Osteoblast (primary cell): ENCODE measurements around the gene SHE. TPM values are rescaled to one million over a fixed set of nuclear protein-coding genes. Genes with fewer than 3 reads are reported as not detected.
"Not testable (repeated sequence)": the region's sequence is repeated elsewhere in the genome, so short reads cannot be mapped to it uniquely, and the experiment has no call there.

Source experiments
- DNase-seq: peaks from one replicate; pipeline ENCODE4 v3.0.0; 2011; ENCODE audit warnings: low spot score, mixed read lengths; ENCODE audit not compliant: insufficient read length; ENCODE audit errors: missing footprints
- H2AFZ ChIP-seq: 2 replicates; pipeline ENCODE4 v1.6.0; 2011; ENCODE audit warnings: mild to moderate bottlenecking, low read length
- H3K27ac ChIP-seq: 2 replicates; pipeline ENCODE4 v1.5.1; 2011; ENCODE audit warnings: mild to moderate bottlenecking, low read depth, low read length, moderate library complexity
- H3K27me3 ChIP-seq: 2 replicates; pipeline ENCODE4 v1.6.0; 2012; ENCODE audit warnings: mild to moderate bottlenecking, control low read depth, inconsistent platforms, low read length, moderate library complexity; ENCODE audit not compliant: insufficient read depth
- H3K36me3 ChIP-seq: 2 replicates; pipeline ENCODE4 v1.5.1; 2011; ENCODE audit warnings: mild to moderate bottlenecking, low read length, control low read depth, moderate library complexity; ENCODE audit not compliant: insufficient read depth
- H3K4me1 ChIP-seq: 2 replicates; pipeline ENCODE4 v1.5.1; 2011; ENCODE audit warnings: mild to moderate bottlenecking, low read length, control low read depth, moderate library complexity; ENCODE audit not compliant: insufficient read depth
- H3K4me2 ChIP-seq: 2 replicates; pipeline ENCODE4 v1.6.0; 2011; ENCODE audit warnings: mild to moderate bottlenecking, low read length; ENCODE audit not compliant: insufficient read depth
- H3K4me3 ChIP-seq: fragments of 200-600 bp; sonication (generic); 3 replicates; pipeline ENCODE4 v1.5.1; 2012; ENCODE audit warnings: mild to moderate bottlenecking, low read length, inconsistent platforms; ENCODE audit not compliant: insufficient read depth
- H3K79me2 ChIP-seq: 2 replicates; pipeline ENCODE4 v1.6.0; 2012; ENCODE audit warnings: mild to moderate bottlenecking, low read length, control low read depth, inconsistent platforms; ENCODE audit not compliant: insufficient read depth
- H3K9me3 ChIP-seq: 2 replicates; pipeline ENCODE4 v1.5.1; 2011; ENCODE audit warnings: low read depth, low read length, control low read depth
- H4K20me1 ChIP-seq: 2 replicates; pipeline ENCODE4 v1.6.0; 2012; ENCODE audit warnings: mild to moderate bottlenecking, low read length, control low read depth; ENCODE audit not compliant: insufficient read depth
- CTCF ChIP-seq: IDR thresholded peaks from 2 replicates; pipeline ENCODE4 v1.5.1; 2011; ENCODE audit warnings: mild to moderate bottlenecking, low read depth, low read length, moderate library complexity; ENCODE audit errors: extremely low read depth
- total RNA-seq: library from RNA; depleted of rRNA; stranded (reverse); fragments of >200 nt; gene quantifications from 2 replicates; pipeline ENCODE4 v1.2.3, GENCODE V29; 2012

The SHE gene
- total RNA-seq, 1 donor, result not detected

DNA sequence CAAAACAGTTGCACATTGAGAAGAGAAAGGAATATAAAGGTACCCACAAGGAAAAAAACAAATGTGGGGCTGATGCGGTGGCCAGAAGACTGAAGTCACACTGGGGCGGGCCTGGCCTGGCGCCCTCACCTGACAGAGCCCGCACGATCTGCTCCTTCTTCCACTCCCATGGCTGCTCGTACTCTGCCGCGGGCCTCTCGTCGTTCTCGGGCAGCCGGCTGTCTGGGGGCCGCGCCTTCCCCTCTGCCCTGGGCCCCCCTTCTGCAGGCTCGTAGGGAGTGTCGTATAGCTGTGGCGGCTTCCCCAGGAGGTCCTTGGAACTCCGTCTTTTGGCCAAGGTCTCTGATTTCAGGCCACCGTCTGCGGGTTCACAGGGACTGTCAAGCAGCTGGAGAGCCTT lies 13.3 kb downstream of the SHE start:
- peaks cover 6% of the 10 kb centered on the region for H3K4me1 ChIP-seq
- no peak overlapping the region for H3K4me3 ChIP-seq
- no peaks in the 10 kb centered on the region for H4K20me1 ChIP-seq
- peaks cover 74% of the 10 kb centered on the region for H3K27me3 ChIP-seq
- no peak overlapping the region for H2AFZ ChIP-seq
- TF ChIP-seq CTCF, result no peak
- H3K79me2 ChIP-seq, result no peaks in the 10 kb centered on the region
- DNase-seq, result no peak
- H3K4me2 ChIP-seq, result no peak overlapping the region
- H3K9me3 ChIP-seq, result no peaks in the 10 kb centered on the region
- no peak overlapping the region for H3K27ac ChIP-seq
- no peaks in the 10 kb centered on the region for H3K36me3 ChIP-seq

- H4K20me1 ChIP-seq, H3K4me2 ChIP-seq, DNase-seq, H3K79me2 ChIP-seq, H3K9me3 ChIP-seq, H3K27ac ChIP-seq, H3K4me3 ChIP-seq, H2AFZ ChIP-seq, H3K4me1 ChIP-seq, H3K36me3 ChIP-seq: not testable (repeated sequence)
- H3K27me3 ChIP-seq, result peaks cover 52% of the 10 kb centered on the region
Observed at GRCh38 chr1:154486756-154487155, 15.5 kb downstream of the SHE start.

DNA sequence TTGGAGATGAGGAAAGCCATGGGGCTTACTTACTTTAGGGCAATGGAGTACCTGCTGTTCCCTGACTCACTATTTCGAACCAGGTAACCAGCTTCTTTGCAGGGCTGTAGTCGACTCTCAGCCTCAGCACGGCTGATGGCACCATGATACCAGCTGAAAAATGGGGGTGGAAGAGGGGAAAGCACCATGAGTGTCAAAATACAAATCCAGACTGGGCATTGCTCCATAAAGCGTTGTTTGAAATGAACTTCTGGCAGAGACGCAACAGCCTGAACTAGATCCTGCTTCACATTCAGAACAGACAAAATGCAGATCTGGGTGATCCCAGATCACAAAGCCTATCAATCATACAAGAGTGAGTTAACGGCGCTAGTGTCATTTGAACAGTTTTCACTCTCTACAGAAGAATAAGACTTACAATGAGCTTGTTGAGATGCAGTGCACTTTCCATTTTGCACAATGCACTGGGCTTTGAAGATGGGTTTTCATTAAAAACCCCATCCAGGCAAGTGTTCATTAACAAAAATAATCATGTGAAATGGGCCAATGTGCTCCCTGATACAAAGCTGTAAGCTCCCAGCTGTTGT lies 16.2 kb downstream of the SHE start:
- Histone ChIP-seq H3K4me2 (no peak overlapping the region), H3K27ac (no peak overlapping the region), H3K36me3 (no peaks in the 10 kb centered on the region), H3K27me3 (peaks cover 45% of the 10 kb centered on the region), H2AFZ (no peak overlapping the region), H3K4me3 (no peak overlapping the region), H4K20me1 (no peaks in the 10 kb centered on the region), H3K79me2 (no peaks in the 10 kb centered on the region), H3K9me3 (no peaks in the 10 kb centered on the region), H3K4me1 (peaks cover 9% of the 10 kb centered on the region)
- no peak for DNase-seq
- no peak for TF ChIP-seq CTCF

DNA sequence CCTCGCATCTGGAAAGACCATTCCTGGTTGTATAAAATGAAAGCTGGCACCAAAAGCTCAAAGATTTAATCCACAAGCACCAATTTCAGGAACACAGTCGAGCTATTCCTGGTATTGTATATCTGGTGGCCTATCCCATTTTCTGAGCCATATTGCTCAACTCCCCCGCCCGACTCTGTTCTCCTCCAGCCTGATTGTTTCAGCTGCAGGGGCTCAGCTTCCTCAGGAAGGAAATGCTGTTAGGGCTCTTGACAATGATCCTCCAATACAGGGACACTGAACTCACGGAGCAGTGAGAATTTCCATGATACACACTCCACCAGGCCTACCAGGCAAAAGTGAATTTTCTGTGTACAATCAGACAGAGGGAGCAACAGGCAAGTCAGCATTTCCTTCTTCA lies 17.1 kb downstream of the SHE start:
- Histone ChIP-seq H3K4me2 (no peak overlapping the region), H2AFZ (no peak overlapping the region)

More for the DNA sequence above, 17.1 kb downstream of the SHE start:
- Histone ChIP-seq H3K27me3 (peaks cover 36% of the 10 kb centered on the region), H3K27ac (no peak overlapping the region), H3K4me3 (no peak overlapping the region), H4K20me1 (no peaks in the 10 kb centered on the region), H3K4me1 (peaks cover 9% of the 10 kb centered on the region), H3K9me3 (no peaks in the 10 kb centered on the region), H3K36me3 (no peaks in the 10 kb centered on the region), H3K79me2 (no peaks in the 10 kb centered on the region)
- no peak for TF ChIP-seq CTCF
- DNase-seq, result no peak
